ENCODE results near the gene ARHGAP22.

The ARHGAP22 gene

DNA sequence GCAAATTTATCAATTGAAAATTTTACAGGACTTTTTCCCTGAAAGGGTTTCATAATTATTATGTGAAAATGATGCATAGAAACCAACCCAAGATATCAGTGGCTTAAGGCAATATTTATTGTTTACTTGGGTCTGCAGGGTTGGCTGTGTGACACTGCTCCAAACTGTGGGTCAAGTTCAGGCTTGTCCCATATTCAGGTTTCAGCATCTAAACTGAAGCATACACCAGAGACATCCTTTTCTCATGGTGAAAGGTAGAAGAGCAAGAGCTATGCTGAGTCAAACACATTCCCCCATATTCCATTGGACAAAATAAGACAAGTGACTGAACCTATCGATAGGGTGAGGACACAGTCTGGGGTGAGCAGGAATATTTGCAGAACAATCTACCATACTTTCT, 187.5 kb downstream of the ARHGAP22 start:
- TF ChIP-seq CTCF (IDR thresholded peaks at IDR 0.05; ENCODE audit: borderline replicate concordance, control extremely low read depth, extremely low read depth, insufficient read depth, missing control alignments): no peak
- DNase-seq (ENCODE audit: low spot score): no peak
- in situ Hi-C loops (cut with MboI; ENCODE audit: low sequenced_read_pairs, unreplicated experiment): no loop called here

DNA sequence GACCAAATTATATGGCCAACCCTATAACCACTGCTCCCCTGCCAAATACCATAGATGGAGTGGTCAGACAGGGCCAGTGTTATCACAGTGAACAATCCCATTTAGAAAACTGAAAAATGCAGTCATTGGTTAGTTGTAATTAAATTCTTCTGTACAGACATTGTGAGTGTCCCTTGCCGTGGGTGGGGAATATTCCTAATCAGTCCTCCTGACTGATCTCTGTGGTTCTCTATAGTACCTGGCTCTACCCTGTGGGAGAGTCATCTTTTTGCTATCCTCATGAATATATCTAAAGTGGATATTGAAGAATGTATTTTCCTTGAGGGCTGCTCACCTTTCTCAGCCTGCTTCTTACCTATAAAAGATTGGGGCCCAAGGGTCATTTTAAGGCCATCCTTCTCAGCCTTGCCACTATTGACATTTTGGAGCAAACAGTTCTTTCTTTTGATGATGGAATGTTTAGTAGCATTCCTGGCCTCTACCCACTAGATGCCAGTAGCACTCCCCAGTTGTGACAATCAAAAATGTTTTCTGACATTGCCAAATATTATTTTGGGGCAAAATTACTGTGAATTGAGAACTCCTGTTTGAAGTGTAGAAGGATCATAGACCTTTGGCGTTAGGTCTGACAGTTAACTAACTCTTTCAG, 188.2 kb downstream of the ARHGAP22 start:
- DNase-seq (ENCODE audit: low spot score): no peak
- TF ChIP-seq CTCF (IDR thresholded peaks at IDR 0.05; ENCODE audit: borderline replicate concordance, control extremely low read depth, extremely low read depth, insufficient read depth, missing control alignments): no peak
- in situ Hi-C loops (cut with MboI; ENCODE audit: low sequenced_read_pairs, unreplicated experiment): no loop called here

- in situ Hi-C loops (cut with MboI; ENCODE audit: low sequenced_read_pairs, unreplicated experiment): no loop called here
- DNase-seq (ENCODE audit: low spot score): no peak
- TF ChIP-seq CTCF (IDR thresholded peaks at IDR 0.05; ENCODE audit: borderline replicate concordance, control extremely low read depth, extremely low read depth, insufficient read depth, missing control alignments): no peak
Observed at GRCh38 chr10:48414778-48415177, 190.1 kb downstream of the ARHGAP22 start.

GRCh38 chr10:48414160-48414559, 190.7 kb downstream of the ARHGAP22 start:
- TF ChIP-seq CTCF (IDR thresholded peaks at IDR 0.05; ENCODE audit: borderline replicate concordance, control extremely low read depth, extremely low read depth, insufficient read depth, missing control alignments): no peak
- no peak for DNase-seq (ENCODE audit: low spot score)
- in situ Hi-C loops (cut with MboI; ENCODE audit: low sequenced_read_pairs, unreplicated experiment): no loop called here

DNA sequence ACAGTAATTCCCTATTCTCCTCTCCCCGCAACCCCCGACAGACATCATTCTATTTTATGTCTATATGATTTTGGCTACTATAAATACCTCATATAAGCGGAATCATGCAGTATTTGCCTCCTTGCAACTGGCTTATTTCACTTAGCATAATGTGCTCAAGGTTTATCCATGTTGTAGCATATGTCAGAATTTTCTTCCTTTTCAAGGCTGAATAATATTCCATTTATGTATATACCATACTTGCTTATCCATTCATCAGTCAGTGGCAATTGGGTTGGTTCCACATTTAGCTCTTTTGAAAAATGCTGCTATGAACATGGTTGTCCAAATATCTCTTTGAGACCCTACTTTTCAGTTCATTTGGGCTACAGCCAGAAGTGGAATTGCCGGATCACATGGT, 191.9 kb downstream of the ARHGAP22 start:
- in situ Hi-C loops (cut with MboI; ENCODE audit: low sequenced_read_pairs, unreplicated experiment): no loop called here
- TF ChIP-seq CTCF (IDR thresholded peaks at IDR 0.05; ENCODE audit: borderline replicate concordance, control extremely low read depth, extremely low read depth, insufficient read depth, missing control alignments): no peak
- no peak for DNase-seq (ENCODE audit: low spot score)

DNA sequence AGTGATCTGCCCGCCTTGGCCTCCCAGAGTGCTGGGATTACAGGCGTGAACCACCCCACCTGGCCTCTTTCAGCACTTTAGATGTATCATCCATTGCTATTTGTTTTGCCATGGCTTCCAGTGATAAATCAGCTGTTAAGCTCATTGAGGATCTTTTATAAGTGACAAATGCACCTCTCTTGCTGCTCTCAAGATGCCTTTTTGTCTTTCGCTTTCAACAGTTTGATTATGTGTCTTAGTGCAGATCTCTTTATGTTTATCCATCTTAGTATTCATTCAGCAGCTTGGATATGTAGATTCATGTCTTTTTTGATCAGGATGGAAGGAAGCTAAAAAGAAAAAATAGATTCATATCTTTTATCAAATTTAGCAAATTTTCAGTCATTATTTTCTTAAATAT, 192.8 kb downstream of the ARHGAP22 start:
- no peak for TF ChIP-seq CTCF (IDR thresholded peaks at IDR 0.05; ENCODE audit: borderline replicate concordance, control extremely low read depth, extremely low read depth, insufficient read depth, missing control alignments)
- in situ Hi-C loops (cut with MboI; ENCODE audit: low sequenced_read_pairs, unreplicated experiment): no loop called here
- DNase-seq (ENCODE audit: low spot score): no peak
